NCI-H1092 treated with DMSO at 0.1 percent for 48 hours (cell line): Measurements from ENCODE around the gene CSNK2A1.
"Not testable (repeated sequence)": the region's sequence is repeated elsewhere in the genome, so short reads cannot be mapped to it uniquely, and the experiment has no call there.

Source experiments
- DNase-seq: peaks from one replicate; lab custom pipeline; 2025; lab: John Stamatoyannopoulos, UW

CSNK2A1 gene

GRCh38 chr20:543369-544152 is at the start of gene CSNK2A1:
Gene CSNK2A1 (minus strand): TSS chr20:543790. CDS start chr20:508551, 35,239 bp downstream.
- DNase-seq: peak; percentile 98

- DNase-seq: no peak
Measured at GRCh38 chr20:592506-592905, 48.9 kb upstream of the CSNK2A1 start.

- DNase-seq: no peak
Measured at GRCh38 chr20:591941-592340, 48.4 kb upstream of the CSNK2A1 start.

- no peak for DNase-seq
Measured at GRCh38 chr20:588932-589672, 45.5 kb upstream of the CSNK2A1 start.

- DNase-seq: no peak
Measured at GRCh38 chr20:588476-588875, 44.9 kb upstream of the CSNK2A1 start.

- no peak for DNase-seq
Measured at GRCh38 chr20:584971-585301, 41.3 kb upstream of the CSNK2A1 start.

- DNase-seq: no peak
Measured at GRCh38 chr20:584161-584970, 40.8 kb upstream of the CSNK2A1 start.

GRCh38 chr20:582204-582603 is 38.6 kb upstream of the CSNK2A1 start:
- no peak for DNase-seq

GRCh38 chr20:578940-579690 is 35.5 kb upstream of the CSNK2A1 start:
- DNase-seq: not testable (repeated sequence)

GRCh38 chr20:577167-577791 is 33.7 kb upstream of the CSNK2A1 start:
- DNase-seq: no peak

GRCh38 chr20:576156-576555 is 32.6 kb upstream of the CSNK2A1 start:
- no peak for DNase-seq

- no peak for DNase-seq
Measured at GRCh38 chr20:575230-575629, 31.6 kb upstream of the CSNK2A1 start.

GRCh38 chr20:574297-574942 is 30.8 kb upstream of the CSNK2A1 start:
- DNase-seq: no peak

- DNase-seq: no peak
Measured at GRCh38 chr20:573414-574296, 30.1 kb upstream of the CSNK2A1 start.

- no peak for DNase-seq
Measured at GRCh38 chr20:572727-573126, 29.1 kb upstream of the CSNK2A1 start.

GRCh38 chr20:571754-572441 is 28.3 kb upstream of the CSNK2A1 start:
- DNase-seq: no peak

- DNase-seq: no peak
Measured at GRCh38 chr20:568673-569415, 25.3 kb upstream of the CSNK2A1 start.

- DNase-seq: no peak
Measured at GRCh38 chr20:568097-568652, 24.6 kb upstream of the CSNK2A1 start.
